ENCODE measurements around the gene SMARCB1. TPM values are rescaled to one million over a fixed set of nuclear protein-coding genes. Genes with fewer than 3 reads are reported as not detected.

The SMARCB1 gene
- total RNA-seq, 1 donor: 55.2 TPM

GRCh38 chr22:23779731-23780130, 7.0 kb upstream of the SMARCB1 start:
- H3K4me3 ChIP-seq (ENCODE audit: low read depth, low read length): no peak overlapping the region
- no peak for DNase-seq (ENCODE audit: low read depth)
- TF ChIP-seq, protein P1, sequence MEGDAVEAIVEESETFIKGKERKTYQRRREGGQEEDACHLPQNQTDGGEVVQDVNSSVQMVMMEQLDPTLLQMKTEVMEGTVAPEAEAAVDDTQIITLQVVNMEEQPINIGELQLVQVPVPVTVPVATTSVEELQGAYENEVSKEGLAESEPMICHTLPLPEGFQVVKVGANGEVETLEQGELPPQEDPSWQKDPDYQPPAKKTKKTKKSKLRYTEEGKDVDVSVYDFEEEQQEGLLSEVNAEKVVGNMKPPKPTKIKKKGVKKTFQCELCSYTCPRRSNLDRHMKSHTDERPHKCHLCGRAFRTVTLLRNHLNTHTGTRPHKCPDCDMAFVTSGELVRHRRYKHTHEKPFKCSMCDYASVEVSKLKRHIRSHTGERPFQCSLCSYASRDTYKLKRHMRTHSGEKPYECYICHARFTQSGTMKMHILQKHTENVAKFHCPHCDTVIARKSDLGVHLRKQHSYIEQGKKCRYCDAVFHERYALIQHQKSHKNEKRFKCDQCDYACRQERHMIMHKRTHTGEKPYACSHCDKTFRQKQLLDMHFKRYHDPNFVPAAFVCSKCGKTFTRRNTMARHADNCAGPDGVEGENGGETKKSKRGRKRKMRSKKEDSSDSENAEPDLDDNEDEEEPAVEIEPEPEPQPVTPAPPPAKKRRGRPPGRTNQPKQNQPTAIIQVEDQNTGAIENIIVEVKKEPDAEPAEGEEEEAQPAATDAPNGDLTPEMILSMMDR (IDR thresholded peaks at IDR 0.05; ENCODE audit: insufficient read depth, low read length): no peak

DNA sequence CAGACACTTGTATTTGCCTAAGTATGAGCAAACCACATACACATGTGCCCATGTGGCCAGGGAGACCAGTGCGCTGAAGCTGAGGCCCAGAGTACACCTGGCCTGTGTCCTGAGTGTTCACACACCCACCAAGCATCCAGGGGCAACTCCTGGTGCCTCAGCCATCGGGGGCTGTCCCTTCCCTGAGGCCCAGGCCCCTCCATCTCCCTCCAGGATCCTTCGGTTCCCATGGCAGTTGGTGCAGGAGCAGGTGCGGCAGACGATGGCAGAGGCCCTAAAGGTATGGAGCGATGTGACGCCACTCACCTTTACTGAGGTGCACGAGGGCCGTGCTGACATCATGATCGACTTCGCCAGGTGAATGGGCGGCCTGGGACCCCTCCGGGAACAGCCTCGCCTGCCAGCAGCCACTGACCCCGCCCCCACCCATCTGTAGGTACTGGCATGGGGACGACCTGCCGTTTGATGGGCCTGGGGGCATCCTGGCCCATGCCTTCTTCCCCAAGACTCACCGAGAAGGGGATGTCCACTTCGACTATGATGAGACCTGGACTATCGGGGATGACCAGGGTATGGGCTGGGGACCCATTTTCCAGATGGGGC, 6.5 kb upstream of the SMARCB1 start:
- TF ChIP-seq, protein P1 (IDR thresholded peaks at IDR 0.05; ENCODE audit: insufficient read depth, low read length): no peak
- no peak overlapping the region for H3K4me3 ChIP-seq (ENCODE audit: low read depth, low read length)
- no peak for DNase-seq (ENCODE audit: low read depth)

GRCh38 chr22:23781065-23781464, 5.7 kb upstream of the SMARCB1 start:
- no peak overlapping the region for H3K4me3 ChIP-seq (ENCODE audit: low read depth, low read length)
- TF ChIP-seq, protein P1 (IDR thresholded peaks at IDR 0.05; ENCODE audit: insufficient read depth, low read length): no peak
- no peak for DNase-seq (ENCODE audit: low read depth)

DNA sequence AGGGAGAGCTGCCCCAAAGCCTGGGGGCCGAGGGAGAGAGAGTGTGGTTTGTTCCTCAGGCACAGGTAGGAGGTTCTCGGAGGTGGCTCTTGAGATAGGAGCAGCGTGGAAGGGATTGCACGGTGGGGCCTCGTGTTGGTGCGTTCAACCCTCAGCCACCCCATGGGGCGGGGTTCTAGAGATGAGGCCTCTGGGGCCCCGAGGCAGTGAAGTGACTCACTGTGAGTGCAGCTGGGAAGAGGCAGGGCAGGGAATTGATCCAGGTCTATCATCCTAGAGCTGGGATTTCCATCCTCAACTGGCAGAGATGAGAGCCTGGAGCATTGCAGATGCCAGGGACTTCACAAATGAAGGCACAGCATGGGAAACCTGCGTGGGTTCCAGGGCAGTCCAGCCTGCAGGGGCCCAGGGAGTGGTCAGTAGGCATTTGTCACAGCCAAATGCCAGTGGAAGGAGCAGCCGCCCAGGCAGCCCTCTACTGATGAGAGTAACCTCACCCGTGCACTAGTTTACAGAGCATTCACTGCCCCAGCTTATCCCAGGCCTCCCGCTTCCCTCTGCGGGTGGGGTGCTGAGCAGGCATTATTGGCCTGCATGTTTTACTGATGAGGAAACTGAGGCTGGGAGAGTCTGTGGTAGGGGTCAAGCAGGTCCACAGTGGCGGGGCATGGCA, 5.1 kb upstream of the SMARCB1 start:
- TF ChIP-seq, protein P1 (IDR thresholded peaks at IDR 0.05; ENCODE audit: insufficient read depth, low read length): no peak
- H3K4me3 ChIP-seq (ENCODE audit: low read depth, low read length): no peak overlapping the region
- DNase-seq (ENCODE audit: low read depth): peak; percentile 69

- TF ChIP-seq, protein P1 (IDR thresholded peaks at IDR 0.05; ENCODE audit: insufficient read depth, low read length): no peak
- no peak overlapping the region for H3K4me3 ChIP-seq (ENCODE audit: low read depth, low read length)
- no peak for DNase-seq (ENCODE audit: low read depth)
These were observed 4.5 kb upstream of the SMARCB1 start for GRCh38 chr22:23782252-23782651.

GRCh38 chr22:23782703-23783102, 4.1 kb upstream of the SMARCB1 start:
- no peak for DNase-seq (ENCODE audit: low read depth)
- TF ChIP-seq, protein P1 (IDR thresholded peaks at IDR 0.05; ENCODE audit: insufficient read depth, low read length): no peak
- H3K4me3 ChIP-seq (ENCODE audit: low read depth, low read length): no peak overlapping the region
